NCI-H524 (cell line): Measurements from ENCODE around the gene RASGEF1B.

Source experiments
- DNase-seq, 2 experiments: peaks; one replicate each; lab custom pipeline; 2025; lab: John Stamatoyannopoulos, UW

Gene RASGEF1B

GRCh38 chr4:81471588-81472280 lies at the start of gene RASGEF1B:
RASGEF1B (minus strand) TSS chr4:81471907; CDS start chr4:81459508, 12,399 bp downstream.
- DNase-seq, result peak; percentile 70 to 81

DNA sequence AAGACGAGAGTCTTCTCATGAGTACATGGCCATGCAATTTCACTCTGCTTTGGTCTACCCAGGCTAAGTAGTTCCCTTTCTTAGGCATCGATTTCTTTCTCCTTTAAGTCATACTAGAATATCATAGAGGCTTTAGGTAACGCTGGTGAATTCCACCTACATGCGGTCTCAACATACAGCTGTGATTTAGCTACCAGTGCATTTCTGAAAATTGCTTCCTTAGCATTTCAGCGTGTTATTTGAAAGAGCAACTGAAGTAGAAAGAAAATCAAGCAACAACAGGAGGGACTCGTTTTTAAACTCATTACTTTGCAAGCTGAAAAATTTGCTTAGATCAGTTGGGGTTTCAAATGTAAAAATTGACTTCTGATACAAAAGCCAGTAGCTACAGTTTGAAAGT lies 48.1 kb upstream of the RASGEF1B start:
- DNase-seq, result no peak

DNA sequence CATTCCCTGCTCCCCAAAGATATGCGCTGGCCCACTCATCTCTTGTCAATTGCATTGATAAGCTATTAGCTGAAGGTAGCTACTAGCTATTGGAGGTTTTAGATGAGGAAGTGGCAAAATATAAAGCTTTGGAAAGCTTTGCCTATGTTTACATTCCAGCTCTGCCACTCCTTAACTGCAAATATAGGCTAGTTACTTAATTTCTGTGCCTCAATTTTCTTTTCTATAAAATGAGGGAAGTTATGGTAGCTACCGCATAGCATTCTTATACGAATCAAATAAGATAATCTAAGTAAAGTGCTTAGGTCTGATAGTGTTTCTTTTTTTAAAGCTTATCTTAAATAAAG lies 47.7 kb upstream of the RASGEF1B start:
- no peak for DNase-seq

- no peak for DNase-seq
Measured at GRCh38 chr4:81518762-81519426, 47.2 kb upstream of the RASGEF1B start.

DNA sequence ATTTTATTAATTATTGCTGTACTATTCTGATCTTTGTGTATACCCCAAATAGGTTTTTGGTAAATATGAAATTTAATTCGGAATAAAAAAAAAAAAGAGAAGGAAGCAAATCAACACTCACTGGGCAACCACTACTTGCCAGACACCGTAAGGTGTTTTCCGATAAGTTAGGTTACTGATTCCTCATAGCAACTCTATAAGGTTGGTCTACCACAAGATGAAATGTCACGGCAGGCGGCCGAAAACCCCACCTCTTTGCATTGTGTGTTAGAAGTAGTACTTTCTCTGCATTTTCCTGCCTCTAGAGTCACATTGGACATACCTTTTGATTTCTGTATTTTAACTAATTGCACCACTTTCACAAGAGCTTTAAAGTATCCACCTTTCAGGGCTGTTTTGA lies 44.5 kb upstream of the RASGEF1B start:
- no peak for DNase-seq

GRCh38 chr4:81512757-81513501 lies 41.2 kb upstream of the RASGEF1B start:
- DNase-seq, result no peak

- DNase-seq, result no peak
Measured at GRCh38 chr4:81512001-81512756, 40.5 kb upstream of the RASGEF1B start.

DNA sequence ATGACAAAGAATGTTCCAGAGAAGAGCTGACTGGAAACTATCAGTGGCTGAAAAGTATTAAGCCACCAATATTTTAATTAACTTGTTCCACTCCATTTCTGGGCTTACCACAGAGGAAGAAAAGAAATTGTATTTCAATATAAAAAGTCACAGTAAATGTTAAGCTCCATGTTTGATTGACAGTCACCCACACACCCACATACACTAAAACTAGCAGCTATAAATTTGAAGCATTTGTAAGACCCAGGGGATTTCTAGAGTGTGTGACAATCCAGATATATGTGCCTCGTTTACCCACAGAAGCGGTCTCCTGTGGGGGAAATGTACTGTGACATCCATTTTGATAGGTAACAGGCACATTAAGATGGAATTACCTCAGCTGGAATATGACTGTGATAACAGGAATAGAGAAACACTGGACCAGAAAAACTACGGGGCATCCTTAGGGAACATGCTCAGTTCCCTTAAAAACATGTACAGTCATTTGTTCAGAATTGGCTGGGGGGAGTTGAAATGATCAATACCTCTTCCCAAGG lies 39.0 kb upstream of the RASGEF1B start:
- no peak for DNase-seq

DNA sequence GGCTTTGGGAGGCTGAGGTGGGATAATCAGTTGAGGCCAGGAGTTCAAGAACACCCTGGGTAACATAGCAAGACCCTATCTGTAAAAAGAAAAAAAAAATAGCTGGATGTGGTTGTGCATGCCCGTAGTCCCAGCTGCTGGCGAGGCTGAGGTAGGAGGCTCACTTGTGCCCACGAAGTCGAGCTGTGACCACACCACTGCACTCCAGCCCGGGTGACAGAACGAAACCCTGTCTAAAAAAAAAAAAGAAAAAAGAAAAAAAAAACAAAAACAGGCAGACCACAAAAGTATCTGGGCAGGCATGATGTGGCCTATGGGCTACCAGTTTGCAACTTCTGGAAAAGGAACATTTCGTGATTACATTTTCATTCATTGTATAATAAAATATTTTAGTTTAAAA lies 38.1 kb upstream of the RASGEF1B start:
- no peak for DNase-seq

DNA sequence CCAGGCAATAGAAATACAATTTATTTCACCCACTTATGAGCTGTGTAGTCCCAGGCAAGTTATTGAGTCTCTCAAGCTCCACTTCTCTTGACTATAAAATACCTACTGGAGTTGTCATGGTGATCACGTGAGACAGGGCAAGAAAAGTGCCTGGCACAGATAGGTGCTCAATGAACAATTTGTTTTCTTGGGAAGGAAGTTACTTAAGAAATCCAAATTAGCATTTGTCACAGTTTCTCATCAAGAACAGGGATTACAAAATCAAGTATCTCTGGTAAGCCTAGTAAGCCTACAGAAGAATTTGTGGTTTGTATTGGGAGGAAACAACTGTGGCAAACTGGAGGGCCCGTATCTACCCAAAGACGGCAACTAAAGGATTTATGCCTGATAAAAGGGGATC lies 37.5 kb upstream of the RASGEF1B start:
- no peak for DNase-seq

GRCh38 chr4:81508411-81509185 lies 36.9 kb upstream of the RASGEF1B start:
- no peak for DNase-seq

DNA sequence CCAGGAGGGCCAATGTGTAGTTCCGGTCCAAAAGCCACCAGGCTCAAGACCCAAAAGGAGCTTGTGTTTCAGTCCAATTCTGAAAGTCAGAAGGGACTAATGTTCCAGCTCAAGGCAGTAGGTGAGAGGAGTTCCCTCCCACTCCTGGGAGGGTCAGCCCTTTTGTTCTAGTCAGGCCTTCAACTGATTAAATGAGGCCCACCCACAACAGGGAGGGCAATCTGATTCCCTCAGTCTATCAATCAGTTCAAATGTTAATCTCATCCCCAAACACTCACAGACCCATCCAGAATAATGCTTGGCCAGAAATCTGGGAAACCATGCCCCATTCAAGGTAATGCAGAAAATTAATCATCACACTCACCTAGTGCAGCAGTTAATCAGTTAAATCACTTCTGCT lies 35.8 kb upstream of the RASGEF1B start:
- DNase-seq, result no peak

- DNase-seq, result no peak
Measured at GRCh38 chr4:81506731-81507130, 35.0 kb upstream of the RASGEF1B start.

- DNase-seq, result no peak
Measured at GRCh38 chr4:81505726-81506125, 34.0 kb upstream of the RASGEF1B start.

DNA sequence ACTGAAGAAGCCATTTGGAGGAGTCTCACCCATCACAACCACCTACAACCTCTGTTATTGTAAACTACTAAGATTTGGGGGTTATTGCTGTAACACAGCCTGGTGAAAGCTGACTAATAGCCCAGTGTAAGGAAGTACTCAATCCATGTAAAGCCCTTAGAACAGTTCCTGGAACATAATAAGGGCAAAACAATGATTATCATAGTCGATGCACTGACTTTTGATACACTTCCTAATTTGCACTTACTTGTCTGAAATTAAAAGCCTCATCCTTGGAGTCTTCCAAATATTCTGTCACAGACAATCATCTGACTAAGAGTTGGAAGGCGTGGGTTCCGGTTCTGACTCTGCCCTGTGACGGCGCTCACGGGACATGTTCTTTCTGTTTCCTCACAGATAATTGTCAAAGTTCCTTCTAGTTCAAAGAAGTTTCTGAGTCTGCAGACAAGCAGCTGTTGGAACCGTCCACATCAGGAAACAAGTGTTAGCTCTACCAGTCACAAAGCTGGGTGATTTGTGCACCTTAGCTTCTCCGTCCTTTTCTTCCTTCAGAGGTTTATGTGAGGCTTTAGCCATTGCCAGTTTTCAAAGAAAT lies 33.4 kb upstream of the RASGEF1B start:
- DNase-seq, result no peak

DNA sequence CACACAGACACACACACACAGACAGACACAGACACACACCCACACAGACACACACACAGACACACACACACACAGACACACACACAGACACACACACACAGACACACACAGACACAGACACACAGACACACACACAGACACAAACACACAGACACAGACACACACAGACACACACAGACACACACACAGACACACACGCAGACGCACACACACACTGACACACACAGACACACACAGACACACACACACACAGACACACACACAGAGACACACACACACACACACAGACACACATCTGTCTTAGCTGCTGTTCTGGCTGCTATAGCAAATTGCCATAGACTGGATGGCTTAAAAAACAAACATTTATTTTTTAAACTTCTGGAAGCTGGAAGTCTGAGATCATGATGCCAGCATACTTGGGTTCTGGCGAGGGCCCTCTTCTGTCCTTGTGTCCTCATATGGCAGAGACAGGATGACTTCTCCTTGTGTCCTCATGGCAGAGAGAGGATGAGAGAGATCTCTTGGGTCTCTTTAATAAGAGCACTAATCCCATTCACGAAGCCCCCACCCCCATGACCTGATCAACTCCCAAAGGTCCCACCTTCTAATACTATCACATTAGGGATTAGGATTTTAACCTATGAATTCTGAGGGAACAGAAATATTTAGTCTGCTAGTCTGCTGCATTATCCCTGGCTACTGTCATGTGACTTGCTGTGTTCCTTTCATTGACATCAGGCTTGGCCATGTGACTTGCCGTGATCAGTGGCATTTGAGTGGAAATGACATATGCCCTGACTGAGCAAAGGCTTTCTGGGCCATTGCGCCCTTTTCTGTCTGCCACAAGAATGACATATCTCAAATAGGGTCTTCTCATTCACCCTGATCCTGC lies 32.7 kb upstream of the RASGEF1B start:
- peak; percentile 35 to 66 for DNase-seq

- peak; percentile 41 to 77 for DNase-seq
Measured at GRCh38 chr4:81503586-81503985, 31.9 kb upstream of the RASGEF1B start.

DNA sequence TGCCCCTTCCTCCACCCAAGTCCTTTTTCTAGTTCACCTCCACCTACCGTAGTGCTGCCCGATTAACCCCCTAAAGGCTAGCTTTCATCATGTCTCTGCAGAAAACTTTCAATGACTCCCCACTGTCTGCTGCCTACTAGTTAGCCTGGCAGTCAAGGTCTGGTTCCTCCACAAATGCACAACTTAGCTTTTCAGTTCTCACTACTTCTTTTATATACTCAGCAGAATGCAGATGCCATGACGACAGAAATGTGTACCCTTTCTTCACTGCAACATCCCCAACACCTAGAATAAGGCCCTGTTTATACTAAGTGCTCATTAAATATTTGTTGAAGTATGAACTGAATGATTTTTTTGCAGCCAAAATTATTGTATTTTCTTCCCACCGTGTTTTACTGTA lies 30.9 kb upstream of the RASGEF1B start:
- no peak for DNase-seq

DNA sequence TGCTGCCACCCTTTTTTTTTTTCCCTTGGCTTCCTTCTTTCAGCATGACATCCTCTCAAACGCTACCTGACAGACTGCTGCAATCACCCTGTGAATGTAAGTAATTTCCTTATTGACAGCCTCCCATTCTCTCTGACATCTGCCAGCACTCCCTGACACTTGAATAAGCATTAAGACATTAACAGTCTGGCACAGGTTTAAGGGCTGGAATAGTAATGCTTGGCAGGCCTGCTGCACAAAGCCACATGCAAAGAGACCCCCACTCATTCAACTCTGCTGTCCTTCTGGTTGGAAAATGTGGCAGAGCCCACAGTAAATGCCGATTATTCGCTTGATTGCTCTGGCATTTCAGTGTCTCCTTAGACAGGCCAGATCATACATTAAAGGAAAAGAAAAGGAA lies 28.1 kb upstream of the RASGEF1B start:
- DNase-seq, result peak; percentile 82 to 89

DNA sequence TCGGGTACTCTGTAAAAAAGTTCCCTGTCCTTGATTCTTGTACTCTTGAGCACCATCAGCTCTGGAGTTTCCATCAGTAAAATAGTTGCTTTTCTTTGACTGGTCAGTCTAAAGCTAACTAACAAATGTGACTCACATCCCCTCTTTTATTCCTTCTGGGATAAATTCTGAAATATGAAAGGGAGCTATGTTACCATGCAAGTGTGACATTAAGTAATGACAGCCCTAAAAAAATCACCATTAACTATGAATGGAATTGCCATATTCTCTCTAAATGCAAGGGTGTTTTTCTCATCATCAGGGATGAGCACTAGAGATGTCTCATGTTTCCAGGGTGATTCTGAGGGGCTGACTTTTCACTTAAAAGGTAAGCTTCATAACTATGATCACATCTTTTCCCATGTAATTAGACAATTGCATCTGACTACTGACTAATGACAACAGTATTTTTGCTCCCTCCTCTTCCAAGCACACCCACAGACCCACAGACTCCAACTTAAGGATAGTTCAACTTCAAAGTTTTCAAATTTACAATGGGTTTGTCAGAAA lies 26.9 kb upstream of the RASGEF1B start:
- no peak for DNase-seq
